CD4-positive, alpha-beta T cell (primary cell): ENCODE results near the gene BLNK. TPM values are rescaled to one million over a fixed set of nuclear protein-coding genes. Genes with fewer than 3 reads are reported as not detected.

Experiments used
- ATAC-seq: fragments of 200-7000 bp; cut with Tn5 transposase; one replicate; pipeline ENCODE4 v1.10.0; 2022; ENCODE audit warnings: mild to moderate bottlenecking; ENCODE audit not compliant: poor library complexity
- CTCF ChIA-PET: fragments of 350-600 bp; sonication (Branson Sonifier 250); formaldehyde crosslinking; loops from one replicate; lab custom pipeline; 2021; ENCODE audit warnings: antibody characterized with exemption, inconsistent platforms; lab: Charles Lee
- POLR2A ChIA-PET: fragments of 350-600 bp; sonication (Branson Sonifier 250); formaldehyde crosslinking; loops from one replicate; lab custom pipeline; 2021; ENCODE audit warnings: antibody characterized with exemption, inconsistent platforms; lab: Charles Lee
- DNase-seq, 14 experiments: peaks; one replicate each; pipeline ENCODE4 v3.0.0-alpha.2; 2013 to 2020; ENCODE audit warnings: mixed read lengths in 2 of 14
- H3K27ac ChIP-seq, 2 donors: one replicate each; pipeline versions ENCODE4 v1.5.1 to v1.7.0; 2013; ENCODE audit warnings: low read length in 2 of 2, low read depth in 1 of 2, mild to moderate bottlenecking in 1 of 2
- H3K27me3 ChIP-seq, 2 experiments: 1 replicate in 1 of 2; 2 replicates in 1 of 2; pipeline versions ENCODE4 v1.6.1 to v1.7.0; 2013; ENCODE audit warnings: low read length in 2 of 2, control low read depth in 1 of 2, mild to moderate bottlenecking in 1 of 2, moderate library complexity in 1 of 2; ENCODE audit not compliant: insufficient read depth in 2 of 2, control insufficient read depth in 1 of 2
- H3K36me3 ChIP-seq: one replicate; pipeline ENCODE4 v1.6.1; 2013; ENCODE audit warnings: low read length, control low read depth; ENCODE audit not compliant: insufficient read depth
- H3K4me1 ChIP-seq: one replicate; pipeline ENCODE4 v1.6.1; 2013; ENCODE audit warnings: low read length, control low read depth; ENCODE audit not compliant: insufficient read depth
- H3K4me3 ChIP-seq: one replicate; pipeline ENCODE4 v1.5.1; 2013; ENCODE audit warnings: mild to moderate bottlenecking, low read length, moderate library complexity
- H3K9me3 ChIP-seq, 2 experiments: 1 replicate in 1 of 2; 2 replicates in 1 of 2; pipeline versions ENCODE4 v1.6.1 to v1.7.0; 2013; ENCODE audit warnings: low read length in 2 of 2, mild to moderate bottlenecking in 2 of 2, control low read depth in 1 of 2, moderate library complexity in 1 of 2; ENCODE audit not compliant: control insufficient read depth in 1 of 2, insufficient read depth in 1 of 2
- H3K27ac Mint-ChIP-seq: one replicate; pipeline ENCODE4 v1.8.0; 2020; ENCODE audit warnings: mixed read lengths
- H3K27me3 Mint-ChIP-seq: one replicate; pipeline ENCODE4 v1.8.0; 2021; ENCODE audit warnings: mixed read lengths
- H3K36me3 Mint-ChIP-seq: one replicate; pipeline ENCODE4 v1.8.0; 2021; ENCODE audit warnings: low read depth, mixed read lengths
- H3K4me1 Mint-ChIP-seq: one replicate; pipeline ENCODE4 v1.8.0; 2021; ENCODE audit warnings: low read depth, mixed read lengths
- H3K4me3 Mint-ChIP-seq: one replicate; pipeline ENCODE4 v1.8.0; 2020; ENCODE audit warnings: mild to moderate bottlenecking, mixed read lengths
- H3K9me3 Mint-ChIP-seq: one replicate; pipeline ENCODE4 v1.8.0; 2020; ENCODE audit warnings: mixed read lengths
- CTCF ChIP-seq: fragments of 200-600 bp; IDR thresholded peaks from one replicate; pipeline ENCODE4 v1.8.0; 2022; ENCODE audit warnings: antibody characterized with exemption, mild to moderate bottlenecking
- intact Hi-C, 2 experiments: fragments of 100-400 bp; cut with DNase I in 1 of 2; cut with micrococcal nuclease in 1 of 2; formaldehyde crosslinking; loops; one replicate each; pipeline versions ENCODE4 v1.15.1 to v1.9.0; 2023 to 2025; cut with DNase I, micrococcal nuclease
- total RNA-seq, 174 experiments: library from RNA in 2 of 174; stranded (reverse) in 2 of 174; gene quantifications; one replicate each; pipeline ENCODE4 v1.2.3 and lab custom pipeline; 2021 to 2026

The BLNK gene
- total RNA-seq, 2 experiments from 2014 or later, result not detected

GRCh38 chr10:96299383-96299782 lies 28.0 kb upstream of the BLNK start:
- intact Hi-C loops, result loop anchor here in 1 of 2 experiments (5.0 to 10.0 kb wide), 2 partner anchors 255 to 607 kb away; partner anchors contain the start of genes CCNJ and TCTN3

GRCh38 chr10:96298362-96298761 lies 27.0 kb upstream of the BLNK start:
- Mint-ChIP-seq H3K27me3 (peaks cover 2% of the 10 kb centered on the region), H3K36me3 (no peaks in the 10 kb centered on the region), H3K27ac (peak overlapping the region; percentile 89), H3K4me3 (peak overlapping the region; percentile 46), H3K9me3 (no peaks in the 10 kb centered on the region), H3K4me1 (peaks cover 77% of the 10 kb centered on the region)
- H3K4me3 ChIP-seq, result no peak overlapping the region
- no peak for TF ChIP-seq CTCF
- DNase-seq (no peak), ATAC-seq (no peak)
- CTCF ChIA-PET, result no interaction called here
- intact Hi-C loops, result loop anchor here in 1 of 2 experiments (5.0 to 10.0 kb wide), 2 partner anchors 254 to 606 kb away; partner anchors contain the start of genes CCNJ and TCTN3
- peaks cover 33% of the 10 kb centered on the region for H3K4me1 ChIP-seq
- POLR2A ChIA-PET, result interaction anchor here (0.9 to 1.7 kb wide), 5 partner anchors 16 to 208 kb away, joined by 3 to 7 read pairs (median 3); partner anchors contain the start of gene ZNF518A
- peaks cover 0 to 3% of the 10 kb centered on the region in 2 experiments for H3K27me3 ChIP-seq
- no peaks in the 10 kb centered on the region for H3K36me3 ChIP-seq
- H3K27ac ChIP-seq, result peak overlapping the region in 1 of 2 donors; percentile 47
- no peaks in the 10 kb centered on the region for H3K9me3 ChIP-seq

More at GRCh38 chr10:96299383-96299782, 28.0 kb upstream of the BLNK start:
- Mint-ChIP-seq H3K4me1 (peaks cover 84% of the 10 kb centered on the region), H3K9me3 (no peaks in the 10 kb centered on the region), H3K27ac (peak overlapping the region; percentile 89), H3K4me3 (peak overlapping the region; percentile 63), H3K36me3 (no peaks in the 10 kb centered on the region), H3K27me3 (peaks cover 12% of the 10 kb centered on the region)
- DNase-seq (peak in 12 of 14 experiments; percentile 4 to 53 (median 35)), ATAC-seq (peak; percentile 92)
- H3K27me3 ChIP-seq, result peaks cover 0 to 6% of the 10 kb centered on the region in 2 experiments
- no peaks in the 10 kb centered on the region for H3K9me3 ChIP-seq
- POLR2A ChIA-PET, result interaction anchor here (0.6 to 1.7 kb wide), 6 partner anchors 15 to 209 kb away, joined by 3 to 7 read pairs (median 4); partner anchors contain the start of gene ZNF518A
- H3K27ac ChIP-seq, result peak overlapping the region; percentile 13 to 47
- CTCF ChIA-PET, result no interaction called here
- H3K4me1 ChIP-seq, result peaks cover 33% of the 10 kb centered on the region
- no peaks in the 10 kb centered on the region for H3K36me3 ChIP-seq
- no peak for TF ChIP-seq CTCF
- peak overlapping the region; percentile 15 for H3K4me3 ChIP-seq

GRCh38 chr10:96297486-96297885 lies 26.1 kb upstream of the BLNK start:
- Mint-ChIP-seq H3K27ac (peak overlapping the region; percentile 89), H3K27me3 (no peaks in the 10 kb centered on the region), H3K36me3 (no peaks in the 10 kb centered on the region), H3K9me3 (no peaks in the 10 kb centered on the region), H3K4me1 (peaks cover 73% of the 10 kb centered on the region), H3K4me3 (peak overlapping the region; percentile 22)
- Histone ChIP-seq H3K27me3 (peaks cover 0 to 3% of the 10 kb centered on the region in 2 experiments), H3K4me1 (peaks cover 33% of the 10 kb centered on the region), H3K36me3 (no peaks in the 10 kb centered on the region), H3K9me3 (no peaks in the 10 kb centered on the region), H3K27ac (peak overlapping the region in 1 of 2 donors; percentile 47), H3K4me3 (no peak overlapping the region)
- no peak for TF ChIP-seq CTCF
- DNase-seq (no peak), ATAC-seq (no peak)
- intact Hi-C loops, result loop anchor here in 1 of 2 experiments (5.0 to 10.0 kb wide), 2 partner anchors 253 to 605 kb away; partner anchors contain the start of genes CCNJ and TCTN3
- ChIA-PET POLR2A (interaction anchor here (0.5 to 1.7 kb wide), 2 partner anchors 17 to 211 kb away, joined by 3 read pairs; no protein-coding TSS in a partner anchor), CTCF (no interaction called here)
